PC-3 (cell line): Measurements from ENCODE around the gene KIF3A. TPM values are rescaled to one million over a fixed set of nuclear protein-coding genes. Genes with fewer than 3 reads are reported as not detected.

Experiments
- ATAC-seq: fragments of 200-7000 bp; cut with Tn5 transposase; 2 replicates; pipeline ENCODE4 v1.9.1; 2020; ENCODE audit warnings: mild to moderate bottlenecking, moderate library complexity
- BruUV-seq: library from RNA; stranded (reverse); fragments of 400-500 nt; replicated peaks from 2 replicates; lab custom pipeline; 2021; lab: Mats Ljungman, UMichigan
- CTCF ChIA-PET: fragments of 300-600 bp; sonication (Branson Sonifier 250); formaldehyde crosslinking; loops from one replicate; lab custom pipeline; 2022; ENCODE audit warnings: antibody characterized with exemption; lab: Charles Lee
- POLR2A ChIA-PET: fragments of 300-600 bp; sonication (Branson Sonifier 250); formaldehyde crosslinking; loops from one replicate; lab custom pipeline; 2022; ENCODE audit warnings: antibody characterized with exemption; ENCODE audit not compliant: unreplicated experiment; lab: Charles Lee
- DNase-seq: peaks from one replicate; pipeline ENCODE4 v3.0.0-alpha.2; 2015
- H2AFZ ChIP-seq: fragments of 300-600 bp; sonication (generic); 2 replicates; pipeline ENCODE4 v1.6.0; 2016; ENCODE audit warnings: antibody characterized with exemption, low read length
- H3F3A ChIP-seq: fragments of 300-600 bp; sonication (generic); one replicate; pipeline ENCODE4 v1.6.0; 2017; ENCODE audit warnings: antibody characterized with exemption, low read length, control low read depth, mild to moderate bottlenecking; ENCODE audit not compliant: unreplicated experiment
- H3K27ac ChIP-seq: fragments of 300-600 bp; sonication (generic); 2 replicates; pipeline ENCODE4 v1.5.1; 2016; ENCODE audit warnings: mild to moderate bottlenecking, low read length
- H3K27me3 ChIP-seq: fragments of 300-600 bp; sonication (generic); 2 replicates; pipeline ENCODE4 v1.6.1; 2016; ENCODE audit warnings: low read length, mixed read lengths
- H3K36me3 ChIP-seq: fragments of 300-600 bp; sonication (generic); 2 replicates; pipeline ENCODE4 v1.6.1; 2016; ENCODE audit warnings: low read depth, mixed run types, low read length, mixed read lengths
- H3K4me1 ChIP-seq: fragments of 300-600 bp; sonication (generic); 2 replicates; pipeline ENCODE4 v1.5.1; 2016; ENCODE audit warnings: low read length; ENCODE audit not compliant: insufficient read depth
- H3K4me2 ChIP-seq: fragments of 300-600 bp; sonication (generic); 2 replicates; pipeline ENCODE4 v1.6.0; 2016; ENCODE audit warnings: low read length
- H3K4me3 ChIP-seq: fragments of 300-600 bp; sonication (generic); 2 replicates; pipeline ENCODE4 v1.5.1; 2016; ENCODE audit warnings: mild to moderate bottlenecking, low read length, mixed read lengths
- H3K79me2 ChIP-seq: fragments of 300-600 bp; sonication (generic); 2 replicates; pipeline ENCODE4 v1.6.1; 2017; ENCODE audit warnings: low read length, mixed read lengths
- H3K9ac ChIP-seq: fragments of 300-600 bp; sonication (generic); 2 replicates; pipeline ENCODE4 v1.6.0; 2016; ENCODE audit warnings: mild to moderate bottlenecking, low read length
- H3K9me2 ChIP-seq: fragments of 300-600 bp; sonication (generic); replicated peaks from 2 replicates; pipeline ENCODE4 v1.6.1; 2016; ENCODE audit warnings: mixed run types, low read length, mixed read lengths
- H3K9me3 ChIP-seq: fragments of 300-600 bp; sonication (generic); 2 replicates; pipeline ENCODE4 v1.6.1; 2016; ENCODE audit warnings: low read length, mixed read lengths
- H4K20me1 ChIP-seq: fragments of 300-600 bp; sonication (generic); 2 replicates; pipeline ENCODE4 v1.6.1; 2016; ENCODE audit warnings: low read length, mixed read lengths
- EZH2 ChIP-seq: fragments of 300-600 bp; sonication (generic); IDR thresholded peaks from one replicate; pipeline ENCODE4 v1.6.1; 2017; ENCODE audit warnings: antibody characterized with exemption, mild to moderate bottlenecking, low read length; ENCODE audit not compliant: unreplicated experiment
- EZH2phosphoT487 ChIP-seq: fragments of 300-600 bp; sonication (generic); IDR thresholded peaks from 2 replicates; pipeline ENCODE4 v1.6.1; 2018; ENCODE audit warnings: mild to moderate bottlenecking, antibody characterized with exemption, low read length, borderline replicate concordance
- intact Hi-C: fragments of 100-400 bp; cut with micrococcal nuclease; formaldehyde crosslinking; loops from 2 replicates; pipeline ENCODE4 v1.9.0; 2023
- total RNA-seq: library from RNA; depleted of rRNA; stranded (reverse); fragments of >200 nt; gene quantifications from 2 replicates; pipeline ENCODE4 v1.2.3, GENCODE V29; 2014
- TF ChIP-seq, protein P1 (sequence below): fragments of 300-600 bp; sonication (generic); conservative IDR thresholded peaks from 2 replicates; pipeline ENCODE4 v1.5.1; 2017; ENCODE audit warnings: antibody characterized with exemption, low read depth, mild to moderate bottlenecking, low read length

The KIF3A gene
- total RNA-seq, 1 experiment from 2014 or later: 5.7 TPM

DNA sequence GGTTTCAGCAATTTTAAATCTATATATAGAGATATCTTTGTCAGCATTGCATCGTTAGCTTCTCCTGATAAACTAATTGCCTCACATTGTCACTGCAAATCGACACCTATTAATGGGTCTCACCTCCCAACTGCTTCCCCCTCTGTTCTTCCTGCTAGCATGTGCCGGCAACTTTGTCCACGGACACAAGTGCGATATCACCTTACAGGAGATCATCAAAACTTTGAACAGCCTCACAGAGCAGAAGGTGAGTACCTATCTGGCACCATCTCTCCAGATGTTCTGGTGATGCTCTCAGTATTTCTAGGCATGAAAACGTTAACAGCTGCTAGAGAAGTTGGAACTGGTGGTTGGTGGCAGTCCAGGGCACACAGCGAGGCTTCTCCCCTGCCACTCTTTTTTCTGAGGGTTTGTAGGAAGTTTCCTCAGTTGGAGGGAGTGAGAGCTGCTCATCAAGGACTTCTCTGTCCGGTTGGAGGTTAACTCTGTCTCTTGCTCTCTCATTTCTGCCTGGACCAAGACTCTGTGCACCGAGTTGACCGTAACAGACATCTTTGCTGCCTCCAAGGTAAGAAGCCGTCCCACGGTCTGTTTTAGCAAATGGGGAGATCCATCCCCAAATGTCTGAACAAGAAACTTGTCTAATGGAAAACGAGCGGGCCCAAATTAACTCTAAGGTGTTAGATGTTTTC lies 63.3 kb downstream of the KIF3A start, which contains the start of gene IL4:
Gene IL4 (plus strand): TSS at position 51 of the 692 bp plus-strand sequence. CDS start 62 bp downstream, at position 113.
- no TSS peak for BruUV-seq
- Histone ChIP-seq H3K4me1 (peaks cover 42% of the 10 kb centered on the region), H2AFZ (peak within 1 kb of the TSS; percentile 62), H3K9me3 (no peaks in the 10 kb centered on the region), H3F3A (no peaks in the 10 kb centered on the region), H3K36me3 (no peaks in the 10 kb centered on the region), H3K27ac (peak within 1 kb of the TSS; percentile 70), H4K20me1 (no peaks in the 10 kb centered on the region), H3K9me2 (no peaks in the 10 kb centered on the region), H3K27me3 (no peaks in the 10 kb centered on the region), H3K4me2 (peak within 1 kb of the TSS; percentile 75), H3K4me3 (peak within 1 kb of the TSS; percentile 48), H3K79me2 (no peaks in the 10 kb centered on the region), H3K9ac (no peak within 1 kb of the TSS)
- CTCF ChIA-PET: interaction anchor here (0.5 kb wide), 1 partner anchor 180 kb away, joined by 3 read pairs; no protein-coding TSS in a partner anchor
- intact Hi-C loops: no loop called here
- ATAC-seq (no peak), DNase-seq (no peak)
- TF ChIP-seq EZH2phosphoT487 (no peak), EZH2 (no peak)
- TF ChIP-seq, protein P1, sequence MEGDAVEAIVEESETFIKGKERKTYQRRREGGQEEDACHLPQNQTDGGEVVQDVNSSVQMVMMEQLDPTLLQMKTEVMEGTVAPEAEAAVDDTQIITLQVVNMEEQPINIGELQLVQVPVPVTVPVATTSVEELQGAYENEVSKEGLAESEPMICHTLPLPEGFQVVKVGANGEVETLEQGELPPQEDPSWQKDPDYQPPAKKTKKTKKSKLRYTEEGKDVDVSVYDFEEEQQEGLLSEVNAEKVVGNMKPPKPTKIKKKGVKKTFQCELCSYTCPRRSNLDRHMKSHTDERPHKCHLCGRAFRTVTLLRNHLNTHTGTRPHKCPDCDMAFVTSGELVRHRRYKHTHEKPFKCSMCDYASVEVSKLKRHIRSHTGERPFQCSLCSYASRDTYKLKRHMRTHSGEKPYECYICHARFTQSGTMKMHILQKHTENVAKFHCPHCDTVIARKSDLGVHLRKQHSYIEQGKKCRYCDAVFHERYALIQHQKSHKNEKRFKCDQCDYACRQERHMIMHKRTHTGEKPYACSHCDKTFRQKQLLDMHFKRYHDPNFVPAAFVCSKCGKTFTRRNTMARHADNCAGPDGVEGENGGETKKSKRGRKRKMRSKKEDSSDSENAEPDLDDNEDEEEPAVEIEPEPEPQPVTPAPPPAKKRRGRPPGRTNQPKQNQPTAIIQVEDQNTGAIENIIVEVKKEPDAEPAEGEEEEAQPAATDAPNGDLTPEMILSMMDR: no peak
- POLR2A ChIA-PET: no interaction called here

GRCh38 chr5:132673488-132673887 lies 63.9 kb downstream of the KIF3A start:
- no peak overlapping the region for H3K4me3 ChIP-seq
- H3K36me3 ChIP-seq: no peaks in the 10 kb centered on the region
- H3F3A ChIP-seq: no peaks in the 10 kb centered on the region
- H3K9me2 ChIP-seq: no peaks in the 10 kb centered on the region
- H3K9ac ChIP-seq: no peak overlapping the region
- TF ChIP-seq EZH2: no peak
- TF ChIP-seq, protein P1: no peak
- TF ChIP-seq EZH2phosphoT487: no peak
- ATAC-seq: no peak
- H2AFZ ChIP-seq: no peak overlapping the region
- no peak for DNase-seq
- ChIA-PET POLR2A (no interaction called here), CTCF (no interaction called here)
- no peaks in the 10 kb centered on the region for H3K79me2 ChIP-seq
- H4K20me1 ChIP-seq: no peaks in the 10 kb centered on the region
- H3K27ac ChIP-seq: no peak overlapping the region
- no peaks in the 10 kb centered on the region for H3K27me3 ChIP-seq
- peaks cover 42% of the 10 kb centered on the region for H3K4me1 ChIP-seq
- intact Hi-C loops: no loop called here
- no TSS peak for BruUV-seq
- H3K9me3 ChIP-seq: no peaks in the 10 kb centered on the region
- H3K4me2 ChIP-seq: no peak overlapping the region

GRCh38 chr5:132671000-132671399 lies 66.3 kb downstream of the KIF3A start:
- Histone ChIP-seq H3K9me2 (no peaks in the 10 kb centered on the region), H3K4me2 (no peak overlapping the region), H3K4me1 (peaks cover 21% of the 10 kb centered on the region), H2AFZ (no peak overlapping the region), H3K79me2 (no peaks in the 10 kb centered on the region), H3K36me3 (no peaks in the 10 kb centered on the region), H3K27ac (no peak overlapping the region), H3K9ac (no peak overlapping the region), H4K20me1 (no peaks in the 10 kb centered on the region), H3K27me3 (no peaks in the 10 kb centered on the region), H3K4me3 (no peak overlapping the region), H3K9me3 (no peaks in the 10 kb centered on the region), H3F3A (no peaks in the 10 kb centered on the region)
- intact Hi-C loops: no loop called here
- TF ChIP-seq, protein P1: no peak
- TF ChIP-seq EZH2 (no peak), EZH2phosphoT487 (no peak)
- ChIA-PET CTCF (no interaction called here), POLR2A (no interaction called here)
- ATAC-seq (no peak), DNase-seq (no peak)
- no TSS peak for BruUV-seq
